Stomach (tissue), 4 donors: ENCODE results near the gene ALS2CL.

Experiments
- POLR2A ChIP-seq, 4 donors: fragments of 450-650 bp; IDR thresholded peaks; one replicate each; pipeline ENCODE4 v1.6.1; 2016; ENCODE audit warnings: antibody characterized with exemption in 4 of 4, control low read depth in 2 of 4, mild to moderate bottlenecking in 1 of 4, moderate library complexity in 1 of 4
- TF ChIP-seq, protein P1 (sequence below), 7 experiments: fragments of 450-650 bp in 4 of 7; fragments of 200-600 bp in 3 of 7; sonication (generic) in 3 of 7; IDR thresholded peaks; one replicate each; pipeline ENCODE4 v1.5.1; 2016 to 2019; ENCODE audit warnings: antibody characterized with exemption in 7 of 7, control low read depth in 2 of 7, mild to moderate bottlenecking in 1 of 7

DNA sequence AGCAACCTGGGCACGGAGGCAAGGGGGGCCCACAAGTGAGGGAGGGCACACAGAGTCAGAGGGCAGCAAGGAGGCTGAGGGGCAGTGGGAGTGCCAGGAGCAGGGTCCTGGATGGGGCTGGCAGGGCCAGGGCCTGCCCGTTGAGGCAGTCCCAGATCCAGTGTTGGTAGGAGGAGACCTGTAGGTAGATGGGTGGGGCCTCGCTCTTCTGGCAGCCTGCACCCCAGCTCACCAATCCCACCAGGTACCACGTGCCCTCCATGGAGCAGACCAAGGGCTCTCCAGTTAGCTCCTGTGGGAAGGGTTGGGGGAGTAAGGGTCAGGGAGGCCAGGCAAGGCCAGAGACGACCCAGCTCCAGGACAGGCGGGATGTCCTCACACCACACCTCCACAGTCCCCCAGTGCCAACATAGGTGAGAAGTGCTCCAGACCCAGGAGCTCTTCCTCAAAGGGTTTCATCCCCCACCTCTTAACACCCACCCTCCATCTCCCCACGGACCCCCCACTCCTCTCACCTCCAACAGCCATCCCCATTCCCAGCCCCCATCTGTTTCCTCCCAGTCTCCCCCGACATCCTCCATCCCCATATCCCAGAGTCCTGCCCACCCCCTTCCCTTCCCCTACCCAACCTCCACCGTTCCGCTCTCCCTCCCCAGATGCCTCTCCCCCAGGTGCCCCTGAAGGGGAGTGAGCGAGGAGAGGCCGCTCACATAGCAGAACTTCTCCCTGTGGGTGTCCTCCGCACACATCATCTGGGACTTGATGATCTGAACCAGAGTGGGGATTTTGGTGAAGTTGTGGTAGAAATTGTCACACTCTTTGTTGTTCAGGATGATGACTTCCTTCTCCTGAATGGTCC is 18.9 kb upstream of the ALS2CL start:
- no peak for TF ChIP-seq POLR2A (IDR thresholded peaks at IDR 0.05)
- TF ChIP-seq, protein P1, sequence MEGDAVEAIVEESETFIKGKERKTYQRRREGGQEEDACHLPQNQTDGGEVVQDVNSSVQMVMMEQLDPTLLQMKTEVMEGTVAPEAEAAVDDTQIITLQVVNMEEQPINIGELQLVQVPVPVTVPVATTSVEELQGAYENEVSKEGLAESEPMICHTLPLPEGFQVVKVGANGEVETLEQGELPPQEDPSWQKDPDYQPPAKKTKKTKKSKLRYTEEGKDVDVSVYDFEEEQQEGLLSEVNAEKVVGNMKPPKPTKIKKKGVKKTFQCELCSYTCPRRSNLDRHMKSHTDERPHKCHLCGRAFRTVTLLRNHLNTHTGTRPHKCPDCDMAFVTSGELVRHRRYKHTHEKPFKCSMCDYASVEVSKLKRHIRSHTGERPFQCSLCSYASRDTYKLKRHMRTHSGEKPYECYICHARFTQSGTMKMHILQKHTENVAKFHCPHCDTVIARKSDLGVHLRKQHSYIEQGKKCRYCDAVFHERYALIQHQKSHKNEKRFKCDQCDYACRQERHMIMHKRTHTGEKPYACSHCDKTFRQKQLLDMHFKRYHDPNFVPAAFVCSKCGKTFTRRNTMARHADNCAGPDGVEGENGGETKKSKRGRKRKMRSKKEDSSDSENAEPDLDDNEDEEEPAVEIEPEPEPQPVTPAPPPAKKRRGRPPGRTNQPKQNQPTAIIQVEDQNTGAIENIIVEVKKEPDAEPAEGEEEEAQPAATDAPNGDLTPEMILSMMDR (IDR thresholded peaks at IDR 0.05) = no peak
